H1 (cell line): Measurements from ENCODE around the gene SLC35F6. TPM values are rescaled to one million over a fixed set of nuclear protein-coding genes. Genes with fewer than 3 reads are reported as not detected.

ENCODE experiments used
- CTCF ChIA-PET: fragments of 300-600 bp; sonication (Branson Sonifier 250); formaldehyde crosslinking; loops from one replicate; lab custom pipeline; 2021; ENCODE audit not compliant: partially characterized antibody; lab: Charles Lee
- POLR2A ChIA-PET: fragments of 300-600 bp; sonication (Branson Sonifier 250); formaldehyde crosslinking; loops from one replicate; lab custom pipeline; 2021; ENCODE audit warnings: inconsistent platforms; ENCODE audit not compliant: partially characterized antibody; lab: Charles Lee
- DNase-seq, 2 experiments: peaks; one replicate each; pipeline versions ENCODE4 v3.0.0 to v3.0.0-alpha.2; 2010 to 2022; ENCODE audit warnings: low spot score in 2 of 2, low read depth in 1 of 2, mixed read lengths in 1 of 2
- FAIRE-seq: peaks from 2 replicates; lab custom pipeline; 2011; peaks lifted over from hg19 to GRCh38; lab: Jason Lieb, UNC
- H2AFZ ChIP-seq: 2 replicates; pipeline ENCODE4 v1.8.1; 2012; ENCODE audit warnings: low read length, inconsistent platforms
- H2AK5ac ChIP-seq: 2 replicates; pipeline ENCODE4 v1.6.1; 2013; ENCODE audit warnings: low read depth, low read length
- H2BK120ac ChIP-seq: replicated peaks from 2 replicates; pipeline ENCODE3; 2013; ENCODE audit warnings: low read depth, low read length, inconsistent platforms
- H2BK12ac ChIP-seq: 2 replicates; pipeline ENCODE4 v1.6.1; 2013; ENCODE audit warnings: low read depth, low read length
- H2BK15ac ChIP-seq: 2 replicates; pipeline ENCODE4 v1.6.1; 2013; ENCODE audit warnings: low read length
- H2BK20ac ChIP-seq: 2 replicates; pipeline ENCODE4 v1.6.1; 2013; ENCODE audit warnings: low read length
- H2BK5ac ChIP-seq: 2 replicates; pipeline ENCODE4 v1.6.1; 2013; ENCODE audit warnings: low read depth, low read length
- H3K14ac ChIP-seq: 2 replicates; pipeline ENCODE4 v1.6.1; 2013; ENCODE audit warnings: inconsistent platforms; ENCODE audit not compliant: insufficient read length
- H3K18ac ChIP-seq: 2 replicates; pipeline ENCODE4 v1.6.1; 2013; ENCODE audit warnings: low read length; ENCODE audit errors: extremely low read depth
- H3K23ac ChIP-seq: 2 replicates; pipeline ENCODE4 v1.6.1; 2013; ENCODE audit warnings: inconsistent platforms; ENCODE audit not compliant: insufficient read length
- H3K23me2 ChIP-seq: 2 replicates; pipeline ENCODE4 v1.6.1; 2013; ENCODE audit warnings: low read depth, low read length
- H3K27ac ChIP-seq: 2 replicates; pipeline ENCODE4 v1.6.1; 2011; ENCODE audit warnings: low read depth, low read length, inconsistent platforms
- H3K27me3 ChIP-seq, 4 experiments: replicated peaks in 1 of 4; 1 replicate in 1 of 4; 2 replicates in 3 of 4; pipeline versions ENCODE4 v1.6.1 to v1.8.1; 2011 to 2013; ENCODE audit warnings: low read length in 3 of 4, mild to moderate bottlenecking in 3 of 4, inconsistent platforms in 2 of 4, mixed read lengths in 2 of 4, moderate library complexity in 1 of 4; ENCODE audit not compliant: control insufficient read depth in 3 of 4, insufficient read depth in 3 of 4; ENCODE audit errors: extremely low read depth in 1 of 4
- H3K36me3 ChIP-seq, 4 experiments: 2 replicates each; pipeline versions ENCODE4 v1.6.1 to v1.8.1; 2011 to 2013; ENCODE audit warnings: mild to moderate bottlenecking in 4 of 4, low read length in 3 of 4, moderate library complexity in 2 of 4, control low read depth in 1 of 4, inconsistent platforms in 1 of 4; ENCODE audit not compliant: insufficient read depth in 4 of 4, control insufficient read depth in 2 of 4
- H3K4ac ChIP-seq: replicated peaks from 2 replicates; pipeline ENCODE3; 2013; ENCODE audit warnings: low read length, low read depth, mixed read lengths, inconsistent platforms; ENCODE audit not compliant: insufficient read length
- H3K4me1 ChIP-seq, 4 experiments: replicated peaks in 1 of 4; 1 replicate in 1 of 4; 2 replicates in 3 of 4; pipeline versions ENCODE4 v1.6.1 to v1.8.1; 2011 to 2013; ENCODE audit warnings: low read length in 3 of 4, inconsistent platforms in 2 of 4, mixed read lengths in 1 of 4; ENCODE audit not compliant: insufficient read depth in 4 of 4, control insufficient read depth in 3 of 4
- H3K4me2 ChIP-seq, 2 experiments: 2 replicates each; pipeline versions ENCODE4 v1.6.1 to v1.8.1; 2011 to 2013; ENCODE audit warnings: low read depth in 2 of 2, low read length in 2 of 2, control low read depth in 1 of 2, inconsistent platforms in 1 of 2, mild to moderate bottlenecking in 1 of 2; ENCODE audit not compliant: insufficient read depth in 1 of 2
- H3K4me3 ChIP-seq, 4 experiments: fragments of 200-600, 300-600 bp in 1 of 4; sonication (generic), shearing (Covaris generic), sonication (Bioruptor Twin) in 1 of 4; 2 replicates each; pipeline versions ENCODE4 v1.5.1 to v1.8.1; 2011 to 2016; ENCODE audit warnings: low read length in 4 of 4, low read depth in 3 of 4, control low read depth in 2 of 4, inconsistent platforms in 2 of 4, mild to moderate bottlenecking in 2 of 4, mixed read lengths in 1 of 4, moderate library complexity in 1 of 4; ENCODE audit not compliant: insufficient read depth in 2 of 4; ENCODE audit errors: extremely low read depth in 1 of 4
- H3K56ac ChIP-seq: replicated peaks from 2 replicates; pipeline ENCODE3; 2013; ENCODE audit warnings: low read depth, mild to moderate bottlenecking, mixed read lengths, low read length, inconsistent platforms; ENCODE audit not compliant: insufficient read length
- H3K79me1 ChIP-seq: 2 replicates; pipeline ENCODE4 v1.6.1; 2013; ENCODE audit warnings: low read depth, low read length, control low read depth
- H3K79me2 ChIP-seq, 2 experiments: 2 replicates each; pipeline versions ENCODE4 v1.6.1 to v1.8.1; 2012 to 2013; ENCODE audit warnings: low read length in 2 of 2, mild to moderate bottlenecking in 2 of 2, inconsistent platforms in 1 of 2; ENCODE audit not compliant: insufficient read depth in 2 of 2, control insufficient read depth in 1 of 2
- H3K9ac ChIP-seq, 4 experiments: replicated peaks in 1 of 4; 1 replicate in 1 of 4; 2 replicates in 3 of 4; pipeline versions ENCODE4 v1.6.1 to v1.8.1; 2011 to 2013; ENCODE audit warnings: low read depth in 3 of 4, low read length in 3 of 4, control low read depth in 2 of 4, mild to moderate bottlenecking in 2 of 4, moderate library complexity in 2 of 4, inconsistent platforms in 1 of 4; ENCODE audit errors: extremely low read depth in 1 of 4
- H3K9me3 ChIP-seq, 2 experiments: 2 replicates each; pipeline versions ENCODE4 v1.6.1 to v1.8.1; 2012 to 2013; ENCODE audit warnings: mild to moderate bottlenecking in 2 of 2, moderate library complexity in 2 of 2, control low read depth in 1 of 2, inconsistent platforms in 1 of 2, low read depth in 1 of 2, low read length in 1 of 2, mixed read lengths in 1 of 2; ENCODE audit not compliant: insufficient read depth in 2 of 2
- H4K20me1 ChIP-seq, 2 experiments: replicated peaks in 1 of 2; 2 replicates each; pipeline versions ENCODE3 to v1.8.1; 2011 to 2013; ENCODE audit warnings: inconsistent platforms in 2 of 2, low read length in 2 of 2, mild to moderate bottlenecking in 1 of 2; ENCODE audit not compliant: insufficient read depth in 2 of 2, control insufficient read depth in 1 of 2
- H4K5ac ChIP-seq: 2 replicates; pipeline ENCODE4 v1.6.1; 2013; ENCODE audit warnings: low read length, low read depth, mixed read lengths, inconsistent platforms; ENCODE audit not compliant: insufficient read length
- H4K8ac ChIP-seq: 2 replicates; pipeline ENCODE4 v1.8.0; 2013; ENCODE audit warnings: mild to moderate bottlenecking, moderate library complexity, low read length, inconsistent platforms; ENCODE audit not compliant: insufficient read depth; ENCODE audit errors: extremely low read depth
- H4K91ac ChIP-seq: replicated peaks from 2 replicates; pipeline ENCODE3; 2013; ENCODE audit warnings: low read length, mixed read lengths, inconsistent platforms; ENCODE audit not compliant: insufficient read length
- CHD1 ChIP-seq: IDR thresholded peaks from 2 replicates; pipeline ENCODE4 v1.6.1; 2012; ENCODE audit warnings: low read depth, low read length, improper control_type of control experiment
- CREB1 ChIP-seq: IDR thresholded peaks from 2 replicates; pipeline ENCODE4 v1.6.1; 2012; ENCODE audit warnings: inconsistent platforms
- EP300 ChIP-seq, 2 experiments: IDR thresholded peaks; 1 replicate in 1 of 2; 2 replicates in 1 of 2; pipeline ENCODE4 v1.6.1; 2011 to 2012; ENCODE audit warnings: low read depth in 2 of 2, low read length in 2 of 2, mild to moderate bottlenecking in 2 of 2, borderline replicate concordance in 1 of 2, inconsistent platforms in 1 of 2, moderate library complexity in 1 of 2
- EZH2 ChIP-seq: fragments of 200-600 bp; sonication (generic); IDR thresholded peaks from 2 replicates; pipeline ENCODE4 v1.7.1; 2012; ENCODE audit warnings: low read depth, mild to moderate bottlenecking, moderate library complexity, low read length, inconsistent platforms; ENCODE audit not compliant: severe bottlenecking
- FOSL1 ChIP-seq: IDR thresholded peaks from 2 replicates; pipeline ENCODE4 v1.6.1; 2011; ENCODE audit warnings: mild to moderate bottlenecking, low read depth, low read length, moderate library complexity; ENCODE audit not compliant: insufficient read depth
- JUND ChIP-seq: IDR thresholded peaks from 2 replicates; pipeline ENCODE4 v1.6.1; 2011; ENCODE audit warnings: mild to moderate bottlenecking, improper control_type of control experiment, low read length
- NRF1 ChIP-seq: IDR thresholded peaks from 2 replicates; pipeline ENCODE4 v1.6.1; 2011; ENCODE audit warnings: mild to moderate bottlenecking, low read depth, low read length, improper control_type of control experiment
- POLR2AphosphoS5 ChIP-seq: IDR thresholded peaks from 2 replicates; pipeline ENCODE4 v1.6.1; 2011; ENCODE audit warnings: low read depth, low read length
- RNF2 ChIP-seq: fragments of 200-900, 300-1000 bp; sonication (generic); IDR thresholded peaks from 2 replicates; pipeline ENCODE4 v1.7.1; 2016; ENCODE audit warnings: borderline replicate concordance, low read depth, mild to moderate bottlenecking, antibody characterized with exemption, low read length; ENCODE audit not compliant: poor library complexity, severe bottlenecking; ENCODE audit errors: missing control alignments
- RXRA ChIP-seq: IDR thresholded peaks from 2 replicates; pipeline ENCODE4 v1.6.1; 2011; ENCODE audit warnings: low read depth, mild to moderate bottlenecking, low read length, moderate library complexity; ENCODE audit not compliant: insufficient read depth
- SAP30 ChIP-seq: fragments of 300-600 bp; sonication (generic); IDR thresholded peaks from 2 replicates; pipeline ENCODE4 v1.7.1; 2012; ENCODE audit warnings: low read length, moderate library complexity, mild to moderate bottlenecking, inconsistent platforms; ENCODE audit not compliant: insufficient read depth, insufficient replicate concordance
- SP4 ChIP-seq: IDR thresholded peaks from 2 replicates; pipeline ENCODE4 v1.6.1; 2012; ENCODE audit warnings: low read length, inconsistent platforms
- TBP ChIP-seq: IDR thresholded peaks from 2 replicates; pipeline ENCODE4 v1.6.1; 2011; ENCODE audit warnings: low read depth, low read length, improper control_type of control experiment
- TCF12 ChIP-seq: IDR thresholded peaks from 2 replicates; pipeline ENCODE4 v1.6.1; 2011; ENCODE audit warnings: low read depth, mild to moderate bottlenecking, low read length
- TEAD4 ChIP-seq: IDR thresholded peaks from 2 replicates; pipeline ENCODE4 v1.6.1; 2012; ENCODE audit warnings: low read depth, low read length, inconsistent platforms, mixed read lengths
- WGBS, 2 experiments: shearing (Covaris generic) in 1 of 2; methylation state at CpG; one replicate each; pipeline versions ENCODE4 v1.1.6 to v1.1.7; 2013 to 2015; ENCODE audit warnings: low lambda C conversion rate in 2 of 2, mixed read lengths in 2 of 2, inconsistent platforms in 1 of 2, low coverage in 1 of 2, missing lambda C conversion rate in 1 of 2; ENCODE audit not compliant: insufficient replicate concordance in 2 of 2, insufficient coverage in 1 of 2, insufficient read length in 1 of 2; ENCODE audit errors: extremely low coverage in 1 of 2, missing lambda C conversion rate in 1 of 2; 5-methylcytosine and 5-hydroxymethylcytosine counted together
- polyA plus RNA-seq, 7 experiments: library from polyadenylated mRNA; depleted of rRNA in 3 of 7; stranded (reverse) in 5 of 7; unstranded in 2 of 7; fragments of >200 nt in 5 of 7; fragments of 200-250 nt in 2 of 7; gene quantifications; 1 replicate in 5 of 7; 2 replicates in 1 of 7; 4 replicates in 1 of 7; pipeline versions ENCODE4 v1.2.1 to v1.2.3, GENCODE V29; 2011 to 2013; ENCODE audit warnings: missing spikeins in 2 of 7, mixed read lengths in 2 of 7
- total RNA-seq: library from RNA; stranded (reverse); fragmentation: NEBNext Ultra II Directional; extraction: Animal tissue kit (Norgen Biotek cat#: 25700); gene quantifications from 2 replicates; pipeline ENCODE4 v1.2.1, GENCODE V29; 2021

Gene SLC35F6
- total and polyA plus RNA-seq, 2 of the 8 experiments (the other 6 are each of a cell fraction or from before 2014, with no cell fraction given), result 11.2 to 13.5 TPM

GRCh38 chr2:26805241-26805676 is 41.2 kb downstream of the SLC35F6 start:
- no peaks in the 10 kb centered on the region for H3K36me3 ChIP-seq
- H3K56ac ChIP-seq, result no peak overlapping the region
- no peak overlapping the region for H3K9ac ChIP-seq
- DNase-seq, result no peak
- H2AFZ ChIP-seq, result no peak overlapping the region
- no peak overlapping the region for H2BK5ac ChIP-seq
- no peak overlapping the region for H2BK12ac ChIP-seq
- H3K79me2 ChIP-seq, result no peaks in the 10 kb centered on the region
- no peaks in the 10 kb centered on the region for H3K9me3 ChIP-seq
- no peaks in the 10 kb centered on the region for H3K79me1 ChIP-seq
- H4K8ac ChIP-seq, result no peak overlapping the region
- ChIA-PET CTCF (interaction anchor here (0.9 to 1.6 kb wide), 3 partner anchors 32 to 41 kb away, joined by 3 to 4 read pairs (median 3); no protein-coding TSS in a partner anchor), POLR2A (no interaction called here)
- no peaks in the 10 kb centered on the region for H3K4me1 ChIP-seq
- H4K20me1 ChIP-seq, result no peaks in the 10 kb centered on the region
- no peaks in the 10 kb centered on the region for H3K23me2 ChIP-seq
- H2BK15ac ChIP-seq, result no peak overlapping the region
- no peak overlapping the region for H3K23ac ChIP-seq
- H3K4ac ChIP-seq, result no peak overlapping the region
- no peak overlapping the region for H3K4me3 ChIP-seq
- H2AK5ac ChIP-seq, result no peak overlapping the region
- H3K14ac ChIP-seq, result no peak overlapping the region
- H3K27ac ChIP-seq, result no peak overlapping the region
- H2BK20ac ChIP-seq, result no peak overlapping the region
- H3K18ac ChIP-seq, result no peak overlapping the region
- no peak overlapping the region for H2BK120ac ChIP-seq
- H4K5ac ChIP-seq, result no peak overlapping the region
- WGBS, 2 experiments, result 79% methylated on average over 5 of the region's 5 CpGs; no CpG with 5 or more reads in 1 of the 2 experiments
- no peak overlapping the region for H3K4me2 ChIP-seq
- no peaks in the 10 kb centered on the region for H3K27me3 ChIP-seq
- no peak overlapping the region for H4K91ac ChIP-seq
- FAIRE-seq, result no peak
- TF ChIP-seq TBP (no peak), FOSL1 (no peak), EP300 (IDR thresholded peaks at IDR 0.05; ENCODE audit: borderline replicate concordance in 1 of 2, low read depth in 2 of 2, low read length in 2 of 2) (no peak), TCF12 (no peak), JUND (no peak), TEAD4 (no peak), CREB1 (no peak), SP4 (no peak), EZH2 (no peak), POLR2AphosphoS5 (no peak), NRF1 (no peak), RXRA (no peak), CHD1 (no peak), RNF2 (no peak), SAP30 (no peak)
